ENCODE data around the gene SLC1A5.
A peak's percentile ranks its signal among the peaks of the same experiment; 100 is the strongest.

The SLC1A5 gene

DNA sequence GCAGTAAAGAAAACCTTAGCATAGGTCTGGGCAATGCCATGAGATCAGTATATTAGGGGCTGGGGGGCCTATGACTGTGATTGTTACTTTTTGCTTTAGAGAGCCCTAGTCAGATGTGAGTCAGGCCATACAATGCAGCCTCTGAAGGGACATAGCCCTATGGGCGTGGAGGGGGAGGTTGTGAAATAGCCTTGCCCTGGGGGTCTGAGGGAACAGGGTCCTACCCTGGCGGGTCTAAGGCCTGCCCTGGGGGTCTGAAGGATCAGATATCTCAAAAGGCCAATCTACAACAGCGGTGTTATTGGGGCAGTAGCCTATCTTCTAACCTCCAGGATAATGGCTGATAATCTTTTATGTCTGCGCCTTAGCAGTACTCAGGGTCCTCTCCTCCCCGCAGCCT is 13.8 kb upstream of the SLC1A5 start:
- CTCF ChIA-PET, result no interaction called here
- POLR2A ChIA-PET, result no interaction called here
- H3K36me3 ChIP-seq (ENCODE audit: control insufficient read depth in 2 of 2, insufficient read depth in 1 of 2, low read length in 2 of 2), result no peaks in the 10 kb centered on the region
- no peak overlapping the region for H3K27ac ChIP-seq (ENCODE audit: extremely low read depth, low read depth, low read length)
- H3K4me3 ChIP-seq (ENCODE audit: low read depth, low read length), result no peak overlapping the region
- H3K9me3 ChIP-seq (ENCODE audit: control insufficient read depth, insufficient read depth, low read depth, low read length), result no peaks in the 10 kb centered on the region
- TF ChIP-seq ZBTB7A (tag by site-specific recombination; IDR thresholded peaks at IDR 0.05; ENCODE audit: low read depth) (no peak), ZNF501 (tag by site-specific recombination; IDR thresholded peaks at IDR 0.05) (no peak), ZNF654 (tag by site-specific recombination; IDR thresholded peaks at IDR 0.05; ENCODE audit: low read depth) (no peak), ZNF529 (tag by site-specific recombination; IDR thresholded peaks at IDR 0.05; ENCODE audit: insufficient replicate concordance) (no peak), ZFP41 (tag by site-specific recombination; IDR thresholded peaks at IDR 0.05; ENCODE audit: borderline replicate concordance) (no peak), ZNF449 (tag by site-specific recombination; IDR thresholded peaks at IDR 0.05) (no peak), KLF7 (tag by site-specific recombination; IDR thresholded peaks at IDR 0.05; ENCODE audit: borderline replicate concordance) (no peak), ZXDB (tag by site-specific recombination; IDR thresholded peaks at IDR 0.05) (no peak), ZNF555 (tag by site-specific recombination; conservative IDR thresholded peaks at IDR 0.05) (no peak), ZNF549 (tag by site-specific recombination; IDR thresholded peaks at IDR 0.05) (no peak), ZNF600 (tag by site-specific recombination; IDR thresholded peaks at IDR 0.05) (no peak), IKZF3 (tag by site-specific recombination; IDR thresholded peaks at IDR 0.05) (no peak)
- TF ChIP-seq, protein P1, sequence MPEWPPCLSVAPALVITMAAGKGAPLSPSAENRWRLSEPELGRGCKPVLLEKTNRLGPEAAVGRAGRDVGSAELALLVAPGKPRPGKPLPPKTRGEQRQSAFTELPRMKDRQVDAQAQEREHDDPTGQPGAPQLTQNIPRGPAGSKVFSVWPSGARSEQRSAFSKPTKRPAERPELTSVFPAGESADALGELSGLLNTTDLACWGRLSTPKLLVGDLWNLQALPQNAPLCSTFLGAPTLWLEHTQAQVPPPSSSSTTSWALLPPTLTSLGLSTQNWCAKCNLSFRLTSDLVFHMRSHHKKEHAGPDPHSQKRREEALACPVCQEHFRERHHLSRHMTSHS (tag by site-specific recombination; IDR thresholded peaks at IDR 0.05), result no peak
- no peaks in the 10 kb centered on the region for H3K4me1 ChIP-seq (ENCODE audit: control insufficient read depth, insufficient read depth, low read length)

- ChIA-PET CTCF (interaction anchor here (0.7 to 1.0 kb wide), 3 partner anchors 42 to 190 kb away, joined by 3 to 4 read pairs (median 3); no protein-coding TSS in a partner anchor), POLR2A (interaction anchor here (1.0 to 3.7 kb wide), 2 partner anchors 11 to 14 kb away, joined by 3 to 33 read pairs; partner anchors contain the start of gene SLC1A5)
- no peaks in the 10 kb centered on the region for H3K36me3 ChIP-seq (ENCODE audit: control insufficient read depth in 2 of 2, insufficient read depth in 1 of 2, low read length in 2 of 2)
- no peak for TF ChIP-seq ZNF2 (tag by site-specific recombination; IDR thresholded peaks at IDR 0.05)
- TF ChIP-seq ZNF121 (tag by site-specific recombination; IDR thresholded peaks at IDR 0.05), result peak; percentile 67; the same call in 1 of the 2 replicates
- peaks cover 3% of the 10 kb centered on the region; the same call in 1 of the 2 replicates for H3K4me1 ChIP-seq (ENCODE audit: control insufficient read depth, insufficient read depth, low read length)
- no peak overlapping the region for H3K27ac ChIP-seq (ENCODE audit: extremely low read depth, low read depth, low read length)
- no peaks in the 10 kb centered on the region for H3K9me3 ChIP-seq (ENCODE audit: control insufficient read depth, insufficient read depth, low read depth, low read length)
- no peak overlapping the region for H3K4me3 ChIP-seq (ENCODE audit: low read depth, low read length)
These were observed 10.3 kb upstream of the SLC1A5 start for GRCh38 chr19:46798713-46799112.

GRCh38 chr19:46797881-46798280 is 9.5 kb upstream of the SLC1A5 start:
- TF ChIP-seq TRIM28 (IDR thresholded peaks at IDR 0.05; ENCODE audit: borderline replicate concordance, low read length) (no peak), ZBTB17 (tag by site-specific recombination; IDR thresholded peaks at IDR 0.05) (no peak), ZNF133 (tag by site-specific recombination; IDR thresholded peaks at IDR 0.05) (no peak), ZNF664 (tag by site-specific recombination; IDR thresholded peaks at IDR 0.05) (no peak), ZNF24 (tag by site-specific recombination; IDR thresholded peaks at IDR 0.05) (no peak), ZBTB26 (tag by site-specific recombination; optimal IDR thresholded peaks at IDR 0.05) (no peak), ZNF830 (tag by site-specific recombination; IDR thresholded peaks at IDR 0.05; ENCODE audit: low read depth) (no peak), BCL11B (tag by site-specific recombination; IDR thresholded peaks at IDR 0.05; ENCODE audit: low read depth) (no peak), ZNF23 (tag by site-specific recombination; IDR thresholded peaks at IDR 0.05; ENCODE audit: borderline replicate concordance) (no peak), ZFP3 (tag by site-specific recombination; IDR thresholded peaks at IDR 0.05; ENCODE audit: low read depth) (no peak), REST (tag by site-specific recombination; IDR thresholded peaks at IDR 0.05) (no peak)

More at GRCh38 chr19:46797881-46798280, 9.5 kb upstream of the SLC1A5 start:
- Histone ChIP-seq H3K27ac (ENCODE audit: extremely low read depth, low read depth, low read length) (no peak overlapping the region), H3K4me1 (ENCODE audit: control insufficient read depth, insufficient read depth, low read length) (peaks cover 8% of the 10 kb centered on the region), H3K36me3 (ENCODE audit: control insufficient read depth in 2 of 2, insufficient read depth in 1 of 2, low read length in 2 of 2) (no peaks in the 10 kb centered on the region), H3K9me3 (ENCODE audit: control insufficient read depth, insufficient read depth, low read depth, low read length) (no peaks in the 10 kb centered on the region), H3K4me3 (ENCODE audit: low read depth, low read length) (no peak overlapping the region)
- ChIA-PET POLR2A (interaction anchor here (0.7 to 3.7 kb wide), 3 partner anchors 10 to 43 kb away, joined by 6 to 33 read pairs (median 7); partner anchors contain the start of gene SLC1A5), CTCF (interaction anchor here (0.5 to 2.1 kb wide), 5 partner anchors 31 to 1845 kb away, joined by 4 to 9 read pairs (median 5); no protein-coding TSS in a partner anchor)

Measured in HEK293 (cell line).